ENCODE results near the gene METTL25B.
A peak's percentile ranks its signal among the peaks of the same experiment; 100 is the strongest.
"Not testable (repeated sequence)": the region's sequence is repeated elsewhere in the genome, so short reads cannot be mapped to it uniquely, and the experiment has no call there.

METTL25B gene

DNA sequence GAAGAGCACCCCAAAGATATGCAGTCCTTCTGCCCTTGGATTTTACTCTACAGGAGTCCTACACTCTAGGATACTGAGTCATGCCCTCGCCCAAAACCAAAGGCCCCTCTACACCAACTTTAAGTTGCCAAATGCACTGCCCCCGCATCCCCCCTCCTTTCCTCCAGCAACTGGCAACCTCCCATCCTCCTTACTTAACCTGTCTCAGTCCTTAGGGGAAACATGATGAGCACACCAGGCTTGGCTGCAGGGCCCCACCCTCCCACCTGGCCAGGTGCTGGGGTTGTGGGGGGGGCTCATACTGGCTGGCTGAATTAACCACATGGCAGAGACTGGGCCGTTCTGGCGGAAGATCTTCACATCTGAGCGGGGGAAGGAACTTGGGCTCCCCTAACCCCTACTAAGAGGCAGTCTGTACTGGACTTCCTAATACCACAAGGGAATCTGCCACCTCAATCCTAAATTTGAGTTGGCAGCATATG, 22.0 kb downstream of the METTL25B start:
- peak; percentile 26 to 31 for DNase-seq

GRCh38 chr1:156750711-156751450, 22.6 kb downstream of the METTL25B start:
- DNase-seq = peak; percentile 17 to 25

GRCh38 chr1:156751451-156751756, 23.1 kb downstream of the METTL25B start, which contains the start of gene HDGF:
Gene HDGF (minus strand): TSS chr1:156751675. CDS start chr1:156751429, 246 bp downstream.
- no peak for DNase-seq

DNA sequence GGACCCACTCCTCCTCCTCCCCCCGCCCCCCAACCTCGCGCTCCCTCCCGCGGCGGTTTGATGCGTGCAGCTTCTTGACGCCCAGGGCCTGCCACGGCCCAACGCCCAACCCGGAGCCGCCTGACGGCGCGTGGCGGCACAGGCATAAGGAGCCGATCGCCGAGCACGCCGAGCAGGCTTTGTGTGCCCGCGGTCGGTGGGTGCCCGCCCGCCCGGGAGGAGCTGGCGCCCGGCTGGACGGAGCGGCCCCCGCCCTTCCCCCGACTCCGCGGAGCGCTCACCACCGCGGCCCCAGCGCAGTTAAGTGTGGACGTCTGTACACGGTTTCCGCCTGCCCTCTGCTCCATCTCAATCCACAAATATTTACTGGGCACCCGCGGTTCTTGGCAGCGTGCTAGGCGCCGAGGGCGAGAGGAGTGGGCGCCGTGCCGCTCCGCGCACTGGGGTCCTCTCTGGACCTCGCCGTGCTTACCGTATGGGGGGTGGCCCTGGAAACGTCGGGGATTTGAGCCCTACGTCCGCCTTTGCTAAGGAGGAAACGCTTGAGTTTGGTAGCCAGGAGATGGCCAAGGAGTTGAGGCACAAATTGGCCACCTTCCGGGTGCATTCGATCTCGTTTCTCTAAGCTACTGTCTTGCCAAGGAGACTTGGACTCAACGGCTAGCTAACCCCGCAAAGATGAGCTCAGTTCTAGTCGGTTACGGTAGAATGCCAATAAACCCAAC, 23.6 kb downstream of the METTL25B start:
- DNase-seq = peak; percentile 84 to 85

GRCh38 chr1:156752843-156753482, 24.7 kb downstream of the METTL25B start:
- DNase-seq = peak; percentile 31 to 33

DNA sequence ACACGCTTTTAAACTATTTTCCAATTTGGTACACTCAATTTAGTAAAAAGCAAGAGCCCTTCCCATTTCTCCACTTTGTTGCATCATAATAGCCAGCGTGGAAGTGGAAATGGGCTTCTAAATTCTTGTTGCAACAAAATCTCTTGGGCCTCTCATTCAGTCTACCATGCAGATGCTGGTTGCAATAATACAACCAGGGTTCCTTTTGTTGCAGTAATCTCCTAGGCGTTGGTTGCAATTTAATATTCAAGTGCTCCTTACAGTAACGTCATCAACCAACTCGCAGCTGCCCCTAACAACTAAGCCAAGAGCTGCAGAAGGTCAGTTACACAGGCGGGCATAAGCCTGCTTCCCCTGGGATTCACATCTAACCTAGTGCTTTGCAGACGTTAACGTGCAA, 25.9 kb downstream of the METTL25B start:
- no peak for DNase-seq

GRCh38 chr1:156755527-156755950, 27.3 kb downstream of the METTL25B start:
- no peak for DNase-seq

- no peak for DNase-seq
These were observed 28.1 kb downstream of the METTL25B start for GRCh38 chr1:156756355-156756754.

DNA sequence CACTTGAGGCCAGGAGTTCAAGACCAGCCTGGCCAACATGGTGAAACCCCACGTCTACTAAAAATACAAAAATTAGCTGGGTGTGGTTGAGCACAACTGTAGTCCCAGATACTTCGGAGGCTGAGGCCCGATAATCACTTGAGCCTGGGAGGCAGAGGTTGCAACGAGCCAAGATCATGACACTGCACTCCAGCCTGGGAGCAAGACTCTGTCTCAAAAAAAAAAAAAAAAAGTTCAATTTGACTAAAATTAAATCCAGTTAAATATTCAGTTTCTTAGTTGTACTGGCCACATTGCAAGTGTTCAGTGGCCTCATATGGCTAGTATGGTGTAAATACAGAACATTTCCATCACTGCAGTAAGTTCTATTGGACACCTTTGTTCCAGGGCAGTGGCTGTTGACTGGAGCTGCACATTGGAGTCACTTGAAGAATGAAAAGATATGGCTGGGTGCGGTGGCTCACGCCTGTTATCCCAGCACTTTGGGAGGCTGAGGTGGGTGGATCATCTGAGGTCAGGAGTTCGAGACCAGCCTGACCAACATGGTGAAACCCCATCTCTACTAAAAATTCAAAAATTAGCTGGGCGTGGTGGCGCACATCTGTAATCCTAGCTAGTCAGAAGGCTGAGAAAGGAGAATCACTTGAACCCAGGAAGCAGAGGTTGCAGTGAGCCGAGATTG, 29.4 kb downstream of the METTL25B start:
- DNase-seq = not testable (repeated sequence)

- no peak for DNase-seq
These were observed 32.0 kb downstream of the METTL25B start for GRCh38 chr1:156760092-156760795.

- DNase-seq = no peak
These were observed 32.5 kb downstream of the METTL25B start for GRCh38 chr1:156760796-156761104.

DNA sequence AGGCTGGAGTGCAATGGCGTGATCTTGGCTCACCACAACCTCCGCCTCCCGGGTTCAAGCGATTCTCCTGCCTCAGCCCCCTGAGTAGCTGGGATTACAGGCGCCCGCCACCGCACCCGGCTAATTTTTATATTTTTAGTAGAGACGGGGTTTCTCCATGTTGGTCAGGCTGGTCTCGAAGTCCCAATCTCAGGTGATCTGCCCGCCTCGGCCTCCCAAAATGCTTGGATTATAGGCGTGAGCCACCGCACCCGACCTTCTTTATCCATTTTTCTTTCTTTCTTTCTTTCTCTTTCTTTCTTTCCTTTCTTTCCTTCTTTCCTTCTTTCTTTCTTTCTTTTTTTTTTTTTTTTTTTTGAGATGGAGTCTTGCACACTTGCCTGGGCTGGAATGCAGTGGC, 36.9 kb downstream of the METTL25B start:
- not testable (repeated sequence) for DNase-seq

DNA sequence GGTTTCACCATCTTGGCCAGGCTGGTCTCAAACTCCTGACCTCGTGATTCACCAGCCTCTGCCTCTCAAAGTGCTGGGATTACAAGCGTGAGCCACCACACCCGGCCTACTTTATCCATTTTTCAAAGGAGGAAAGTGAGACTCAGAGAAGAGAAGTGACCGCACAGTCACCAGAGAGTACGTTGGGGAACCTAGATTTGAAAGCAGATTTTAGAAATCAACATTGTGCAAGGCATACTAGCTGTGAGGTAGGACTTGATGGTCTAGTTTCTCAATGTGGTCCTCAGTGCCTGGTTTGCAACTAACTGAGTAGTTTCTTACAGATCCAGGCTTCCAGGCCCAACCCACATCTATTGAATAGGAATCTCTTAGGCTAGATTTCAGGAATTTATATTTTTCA, 37.4 kb downstream of the METTL25B start:
- DNase-seq = no peak

DNA sequence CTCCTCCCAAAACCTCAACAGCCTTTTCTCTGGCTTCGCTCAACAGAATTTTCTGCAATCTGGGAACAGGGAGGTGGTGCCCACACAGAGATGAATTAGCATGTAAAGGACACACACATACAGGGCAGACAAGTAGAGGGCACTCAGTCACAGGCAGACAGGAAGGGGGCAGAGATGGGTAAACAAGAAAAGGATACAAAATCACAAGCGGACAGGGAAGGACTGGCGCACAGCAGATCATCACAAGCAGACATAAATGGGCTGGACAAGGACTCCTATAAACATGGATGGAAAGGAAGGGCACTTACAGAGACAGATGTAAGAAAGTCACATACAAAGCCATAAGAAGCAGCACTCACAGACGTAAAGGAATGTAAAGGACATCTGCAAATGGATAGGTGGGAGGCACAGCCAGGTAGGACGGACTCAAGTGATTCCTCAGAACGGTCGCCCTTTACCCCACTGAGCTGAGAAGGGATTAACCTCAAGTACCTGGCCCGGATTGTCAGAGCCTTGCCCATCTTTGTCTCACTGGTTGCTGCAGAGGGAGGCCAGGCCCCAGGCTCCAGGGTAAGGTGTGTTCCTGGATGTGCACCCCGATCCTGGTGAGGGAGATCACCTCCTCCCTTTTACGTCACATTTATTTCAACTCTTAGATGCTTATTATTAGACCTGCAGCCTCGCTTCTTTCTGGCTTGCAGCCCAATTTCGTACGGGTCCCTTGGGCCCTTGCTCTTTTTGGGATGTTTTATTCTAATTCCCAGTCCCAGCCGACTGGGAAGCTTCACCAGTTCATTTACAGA, 38.2 kb downstream of the METTL25B start:
- no peak for DNase-seq

GRCh38 chr1:156767101-156767878, 39.0 kb downstream of the METTL25B start, which contains the start of gene PRCC:
Gene PRCC (plus strand): TSS chr1:156767535. CDS start chr1:156767772, 237 bp downstream.
- peak; percentile 99 for DNase-seq

- DNase-seq = no peak
These were observed 39.8 kb downstream of the METTL25B start for GRCh38 chr1:156767879-156768604.

DNA sequence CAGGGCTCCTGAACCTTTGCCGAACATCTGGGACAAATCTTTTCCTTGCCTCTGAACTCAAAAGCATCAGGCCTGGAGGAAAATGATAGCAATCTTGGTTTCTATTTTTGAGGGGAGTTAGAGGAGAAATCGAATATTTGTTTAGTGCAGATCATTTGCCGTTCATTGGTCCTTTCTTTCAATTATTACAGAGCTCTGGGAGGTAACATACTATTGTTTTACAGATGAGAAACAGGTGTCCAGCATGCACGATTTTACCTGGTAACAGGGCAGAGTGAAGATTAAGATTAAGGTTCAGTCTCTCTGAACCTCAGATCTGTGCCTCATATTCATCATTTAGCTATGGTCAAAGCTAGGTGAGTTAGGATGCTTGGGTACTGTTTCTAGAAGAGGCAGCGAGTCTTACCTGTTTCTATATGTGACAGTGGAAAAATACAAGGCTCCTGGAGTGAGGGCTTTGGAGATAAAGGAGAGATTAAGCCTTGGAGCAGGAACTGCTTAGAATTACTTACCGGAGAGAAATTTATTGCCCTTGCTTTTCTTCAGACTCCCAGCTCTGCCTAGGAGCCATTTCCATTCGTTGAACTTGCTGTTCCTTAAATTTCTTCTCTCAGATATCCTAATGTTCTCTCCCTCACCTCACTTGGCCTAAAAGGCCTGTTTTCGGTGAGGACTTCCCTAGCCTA, 40.5 kb downstream of the METTL25B start:
- no peak for DNase-seq

DNA sequence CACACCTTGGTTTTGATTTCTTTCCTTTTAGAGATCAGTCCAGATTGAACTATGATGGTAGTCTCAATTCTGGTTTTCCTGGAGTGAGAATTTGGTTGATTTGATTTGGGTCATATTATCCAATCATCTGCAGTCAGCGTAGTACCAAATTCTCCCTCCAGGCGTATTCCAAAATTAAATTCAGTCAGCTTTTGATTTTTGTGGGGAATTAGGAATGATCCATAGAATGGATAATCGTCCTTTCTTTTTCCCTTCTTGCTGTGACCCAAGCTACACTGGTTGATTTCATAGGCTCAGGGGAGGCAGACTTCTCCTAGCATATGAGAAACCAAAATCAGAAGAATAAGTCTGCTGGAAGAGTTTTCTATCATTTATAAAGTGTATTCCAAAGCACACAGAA, 44.0 kb downstream of the METTL25B start:
- DNase-seq = no peak

DNA sequence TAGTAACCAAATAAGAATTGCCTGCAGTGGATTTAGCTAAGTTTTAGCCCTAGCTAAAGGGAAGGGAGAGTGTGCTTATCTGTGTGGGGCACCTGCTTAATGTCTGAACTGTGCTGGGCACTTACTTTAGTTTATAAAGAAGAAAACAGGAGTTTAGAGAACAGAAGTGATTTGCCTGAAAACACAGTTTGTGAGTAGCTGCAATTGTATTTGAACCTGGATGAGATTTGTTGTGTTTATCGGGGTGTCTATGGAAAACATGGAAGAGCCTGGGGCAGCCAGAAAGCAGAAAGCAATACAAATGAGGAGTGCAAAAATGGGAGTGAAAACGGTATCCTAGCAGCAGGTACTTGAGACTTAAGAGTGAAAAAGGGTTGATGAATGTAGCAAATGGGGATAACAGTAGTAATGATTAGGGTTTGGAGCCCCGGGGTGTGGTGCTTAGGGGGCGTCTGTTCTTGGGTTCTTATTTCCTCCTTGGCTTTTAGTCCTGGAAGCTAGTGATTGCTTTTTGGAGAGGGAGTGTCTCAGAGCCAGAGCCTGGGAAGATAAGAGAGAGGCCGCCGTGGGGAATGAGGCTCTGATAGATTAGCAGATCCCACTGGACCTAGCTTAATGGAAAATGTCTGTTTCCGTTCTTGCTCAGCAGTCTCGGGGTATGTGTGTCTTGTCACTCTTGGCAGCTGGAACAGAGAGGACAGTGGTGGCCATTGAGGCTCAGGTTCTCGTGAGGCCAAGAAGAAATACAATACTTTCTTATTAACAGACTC, 44.6 kb downstream of the METTL25B start:
- DNase-seq = no peak
